ENCODE measurements around the gene PSMC2.

The PSMC2 gene

DNA sequence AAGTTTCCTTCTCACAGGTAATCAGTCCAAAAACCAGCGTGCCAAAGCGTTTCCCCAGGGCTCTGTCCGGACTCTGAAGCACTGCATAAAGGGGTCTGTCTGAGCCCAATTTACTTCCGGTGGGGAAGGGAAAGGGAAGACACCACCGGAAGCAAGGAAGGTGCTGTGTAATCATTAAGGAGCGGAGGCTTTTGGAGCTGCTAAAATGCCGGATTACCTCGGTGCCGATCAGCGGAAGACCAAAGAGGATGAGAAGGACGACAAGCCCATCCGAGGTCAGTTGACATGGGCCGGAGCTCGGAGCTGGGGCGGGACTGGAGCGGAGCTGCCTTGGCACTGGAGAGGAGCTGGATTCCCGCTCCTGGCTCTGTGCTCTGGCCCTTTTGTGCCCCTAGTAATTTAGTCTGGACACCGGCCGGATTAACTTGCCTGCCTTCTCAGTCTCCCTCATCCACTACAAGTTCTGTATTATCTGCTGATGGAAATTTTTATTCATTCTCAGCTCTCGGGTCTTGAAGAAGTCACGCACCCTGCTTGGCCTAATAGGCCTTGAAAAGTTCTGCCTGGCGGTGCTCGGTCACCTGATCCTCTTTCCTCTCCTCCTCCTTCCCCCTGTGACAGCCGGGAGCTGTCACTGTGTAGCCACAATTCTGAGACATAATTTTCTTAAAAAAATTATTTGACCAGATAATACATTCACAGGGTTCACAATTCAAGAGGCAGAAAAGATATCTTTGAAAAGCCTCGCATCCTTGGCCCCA, at the start of gene PSMC2:
PSMC2 (plus strand) TSS at position 137 of the 761 bp plus-strand sequence; CDS start at position 206, 69 bp downstream.
- DNase-seq = peak; percentile 81

DNA sequence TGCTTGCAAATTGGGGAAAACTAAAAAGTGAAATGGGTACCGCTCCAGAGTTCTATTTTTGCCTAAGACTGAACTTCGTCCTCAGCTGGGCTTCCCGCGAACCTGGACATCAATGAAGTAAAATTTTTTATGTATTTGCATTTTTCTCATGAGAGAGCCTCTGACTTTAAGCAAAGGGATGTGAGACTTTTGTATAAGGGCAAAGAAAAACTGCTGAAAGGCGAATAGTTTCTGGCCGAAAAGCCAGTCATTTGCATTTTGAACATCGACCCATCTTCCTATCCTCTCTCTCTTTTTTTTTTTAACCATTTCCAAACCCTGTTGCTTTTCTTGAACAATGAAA, 49.6 kb upstream of the PSMC2 start:
- DNase-seq = no peak

DNA sequence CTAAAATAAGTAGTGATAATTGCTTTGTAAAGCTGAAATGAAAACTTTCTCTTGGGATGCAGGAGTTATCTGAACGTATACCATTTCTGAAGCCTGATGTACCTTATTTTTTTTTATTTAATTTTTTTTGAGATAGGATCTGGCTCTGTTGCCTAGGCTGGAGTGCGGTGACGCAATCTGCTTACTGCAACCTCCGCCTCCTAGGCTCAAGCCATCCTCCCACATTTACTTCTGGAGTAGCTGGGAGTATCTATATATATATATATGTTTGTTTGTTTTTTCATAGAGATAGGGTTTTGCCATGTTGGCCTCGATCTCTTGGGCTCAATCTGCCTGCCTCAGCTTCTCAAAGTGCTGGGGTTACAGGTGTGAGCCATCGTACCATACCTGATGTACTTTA, 47.8 kb upstream of the PSMC2 start:
- no peak for DNase-seq

DNA sequence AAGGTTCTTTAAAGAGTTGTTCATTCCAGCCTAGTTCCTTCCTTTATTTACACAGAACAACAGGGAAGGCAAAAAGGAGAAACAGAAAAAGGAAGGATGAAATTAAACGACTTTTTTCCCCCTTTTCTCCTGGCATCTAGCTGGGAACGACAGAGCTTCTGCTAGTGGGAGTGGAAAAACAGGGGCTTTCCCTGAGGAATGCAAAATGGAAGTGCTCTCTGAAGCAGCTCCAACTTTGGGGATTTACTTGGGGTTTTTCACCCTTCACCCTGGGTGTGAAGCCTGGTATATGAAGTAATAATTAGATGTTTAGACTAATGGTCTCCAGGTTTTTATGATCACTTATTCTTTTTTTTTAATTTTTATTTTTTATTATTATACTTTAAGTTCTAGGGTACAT, 46.0 kb upstream of the PSMC2 start:
- DNase-seq = no peak

DNA sequence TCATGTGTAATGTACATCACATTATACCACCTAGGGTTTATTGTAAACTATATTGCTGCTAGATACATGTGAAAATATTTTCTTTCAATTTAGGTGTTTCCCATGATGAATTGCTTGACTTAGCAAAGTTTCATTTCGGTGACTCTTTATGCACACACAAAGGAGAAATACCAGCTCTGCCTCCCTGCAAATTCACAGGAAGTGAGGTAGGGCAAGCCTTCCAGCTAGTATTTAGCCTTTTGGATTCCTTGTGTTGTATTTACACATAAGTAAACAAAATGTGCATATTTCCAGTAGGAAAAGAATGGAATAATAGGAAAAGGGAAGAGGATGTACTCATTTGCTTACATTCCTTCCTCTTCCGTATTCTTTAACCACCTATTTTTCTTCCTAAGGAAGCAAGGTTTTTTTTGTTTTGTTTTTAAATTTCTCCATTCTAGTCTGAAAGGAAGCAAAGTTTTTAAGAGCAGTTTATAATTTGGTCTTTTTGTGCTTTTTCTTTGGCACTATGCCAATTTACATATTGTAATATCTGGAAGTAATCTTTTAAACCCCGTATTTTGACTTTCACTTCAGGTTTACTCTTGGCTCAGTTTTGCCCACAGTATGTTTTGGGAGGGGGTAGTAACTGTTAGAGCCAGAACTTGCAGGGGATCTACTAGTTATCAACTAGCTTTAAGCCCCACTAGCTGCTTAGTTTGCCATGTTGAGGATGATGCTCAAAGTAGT, 39.8 kb upstream of the PSMC2 start:
- no peak for DNase-seq

DNA sequence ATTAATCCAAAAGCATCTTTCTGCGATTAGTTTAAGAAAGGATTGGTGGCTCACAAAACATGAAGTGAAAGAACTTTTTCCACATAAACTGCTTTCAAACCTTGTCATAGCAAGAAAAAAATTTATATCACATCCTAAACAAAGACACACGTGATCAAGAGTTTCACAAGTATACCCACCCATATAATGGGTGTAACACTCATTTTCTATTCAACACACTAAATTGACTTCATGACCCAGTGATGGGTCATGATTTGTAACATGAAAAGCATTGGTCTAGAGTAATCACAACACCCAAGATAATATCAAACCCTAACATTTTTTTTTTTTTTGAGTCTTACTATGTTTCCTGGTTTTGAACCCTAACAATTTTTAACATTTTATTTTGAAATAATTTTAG, 32.6 kb upstream of the PSMC2 start:
- no peak for DNase-seq

DNA sequence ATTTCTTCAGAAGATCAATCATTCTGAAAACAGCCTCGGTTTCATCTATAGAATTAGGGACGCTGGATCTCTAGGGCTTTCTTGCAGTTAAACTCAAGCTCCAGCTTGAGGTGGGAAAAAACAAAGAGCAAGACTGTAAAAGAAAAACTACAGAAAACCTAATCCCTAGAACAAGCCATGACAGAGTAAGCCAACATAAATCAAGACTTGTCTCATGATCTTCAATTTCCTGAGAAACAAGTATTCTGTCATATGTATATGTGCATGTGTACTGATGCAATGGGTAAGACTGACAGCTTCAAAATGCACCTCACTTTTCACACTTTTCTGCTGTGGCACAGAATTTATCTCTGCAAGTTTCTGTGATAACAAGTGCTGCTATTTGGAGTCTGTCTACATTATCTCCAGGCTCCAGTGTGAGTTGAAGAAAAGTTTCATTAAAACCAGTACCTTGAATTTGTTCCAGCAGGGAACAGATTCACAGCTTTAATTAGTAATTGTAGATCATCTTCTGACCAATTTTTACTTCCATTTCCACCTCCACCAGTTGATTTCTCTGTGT, 31.0 kb upstream of the PSMC2 start:
- no peak for DNase-seq

DNA sequence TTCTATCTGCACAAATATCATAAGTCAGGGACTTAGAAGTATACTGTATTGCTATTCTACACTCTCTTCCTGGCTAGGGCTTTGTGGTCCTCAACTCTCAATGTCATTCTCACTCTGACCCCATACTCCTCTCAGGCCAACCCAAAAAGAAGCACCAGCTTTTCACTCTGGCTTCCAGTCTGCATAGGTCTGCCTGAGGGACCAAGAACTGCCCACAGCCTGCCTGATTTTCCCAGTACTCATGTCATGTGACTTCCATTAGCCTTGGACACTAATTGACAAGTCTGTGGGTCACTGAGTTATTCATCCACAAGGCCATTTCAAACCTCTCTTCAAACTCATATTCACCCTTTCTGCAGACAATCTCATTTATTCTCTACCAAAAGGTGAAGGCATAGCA, 30.4 kb upstream of the PSMC2 start:
- no peak for DNase-seq

DNA sequence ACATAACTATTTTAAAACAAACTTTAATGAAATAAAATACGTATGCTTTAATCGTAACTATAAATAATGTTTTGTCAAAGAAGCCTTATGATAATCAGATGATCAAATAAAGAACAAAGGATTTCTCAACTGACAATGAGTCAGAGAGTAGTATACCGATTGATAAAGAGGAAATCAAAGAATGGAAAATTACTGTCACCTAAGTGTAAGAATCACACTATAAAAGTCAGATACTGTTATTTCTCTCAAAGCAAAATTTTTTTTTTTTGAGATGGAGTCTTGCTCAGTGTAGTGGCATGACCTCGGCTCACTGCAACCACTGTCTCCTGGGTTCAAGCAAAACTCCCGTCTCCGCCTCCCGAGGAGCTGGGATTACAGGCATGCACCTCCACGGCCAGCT, 21.7 kb upstream of the PSMC2 start:
- no peak for DNase-seq

DNA sequence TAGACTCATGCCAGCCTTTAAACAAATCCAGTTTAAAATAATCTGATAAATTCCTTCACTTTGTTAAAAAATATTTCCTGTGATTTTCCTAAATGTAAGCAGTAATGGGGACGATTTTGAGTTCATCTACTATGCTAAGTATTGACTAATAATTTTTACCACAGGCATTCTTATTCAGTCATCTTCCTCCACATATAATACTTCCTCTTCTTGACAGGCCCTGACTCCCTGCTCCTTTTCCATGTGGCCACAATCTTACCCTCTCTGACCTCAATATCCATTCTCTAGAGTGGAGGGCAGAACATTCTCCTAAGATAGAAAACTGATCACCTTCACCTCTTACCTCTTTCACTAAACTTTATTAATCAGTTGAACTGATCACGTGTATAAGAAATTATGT, 10.7 kb upstream of the PSMC2 start:
- no peak for DNase-seq

DNA sequence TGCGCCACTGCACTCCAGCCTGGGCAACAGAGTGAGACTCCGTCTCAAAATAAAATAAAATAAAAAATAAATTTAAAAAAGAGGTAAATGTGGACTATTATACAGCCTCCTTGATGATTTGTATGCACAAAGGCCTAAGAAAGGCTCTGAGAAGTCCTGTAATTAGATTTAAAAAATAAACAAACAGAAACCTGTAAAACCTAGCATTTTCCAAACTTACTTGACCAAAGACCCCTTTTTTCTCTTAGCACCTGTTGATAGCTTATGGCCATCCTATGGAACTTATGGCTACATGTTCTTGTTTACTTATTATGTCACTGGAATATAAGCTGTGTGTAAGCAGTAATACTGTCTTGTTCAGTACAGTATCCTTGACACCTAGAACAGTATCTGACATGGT, 8.6 kb upstream of the PSMC2 start:
- no peak for DNase-seq

DNA sequence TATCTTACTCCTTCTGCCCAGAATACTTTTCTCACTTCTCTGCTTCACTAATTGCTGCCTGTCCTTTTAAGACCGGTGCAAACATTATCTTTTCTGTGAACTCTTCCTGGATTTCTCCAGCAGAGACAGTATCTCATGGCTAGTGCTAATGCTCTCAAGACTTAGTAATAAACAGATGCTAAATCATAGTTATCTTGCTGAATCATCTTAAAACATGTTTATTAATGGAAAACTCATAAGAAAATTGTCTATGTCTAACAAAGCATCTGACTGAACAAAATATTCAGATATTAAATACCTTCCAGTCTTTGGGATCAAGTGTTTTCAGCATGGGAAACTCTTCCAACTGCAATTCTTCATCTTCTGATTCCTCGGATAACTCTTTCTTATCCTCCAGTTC, 6.0 kb upstream of the PSMC2 start:
- no peak for DNase-seq

DNA sequence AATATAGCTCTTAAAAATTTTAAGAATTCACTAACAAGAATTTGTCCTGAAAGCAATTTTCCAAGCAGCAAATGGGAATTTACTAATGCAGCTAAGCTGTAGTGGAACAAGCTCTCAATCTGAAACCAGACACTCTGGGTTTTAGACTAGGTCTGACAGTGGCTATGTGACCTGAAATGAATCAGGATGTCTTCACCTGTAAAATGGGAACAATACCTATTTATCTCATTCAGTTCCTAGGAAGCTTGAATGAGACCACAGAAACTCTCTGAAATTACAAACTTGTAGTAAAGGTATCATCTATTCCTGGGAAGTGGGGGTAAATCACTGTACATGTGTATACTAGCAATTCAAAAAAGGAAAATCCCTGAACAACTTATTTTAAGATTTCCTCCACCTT, 4.1 kb upstream of the PSMC2 start:
- DNase-seq = no peak

DNA sequence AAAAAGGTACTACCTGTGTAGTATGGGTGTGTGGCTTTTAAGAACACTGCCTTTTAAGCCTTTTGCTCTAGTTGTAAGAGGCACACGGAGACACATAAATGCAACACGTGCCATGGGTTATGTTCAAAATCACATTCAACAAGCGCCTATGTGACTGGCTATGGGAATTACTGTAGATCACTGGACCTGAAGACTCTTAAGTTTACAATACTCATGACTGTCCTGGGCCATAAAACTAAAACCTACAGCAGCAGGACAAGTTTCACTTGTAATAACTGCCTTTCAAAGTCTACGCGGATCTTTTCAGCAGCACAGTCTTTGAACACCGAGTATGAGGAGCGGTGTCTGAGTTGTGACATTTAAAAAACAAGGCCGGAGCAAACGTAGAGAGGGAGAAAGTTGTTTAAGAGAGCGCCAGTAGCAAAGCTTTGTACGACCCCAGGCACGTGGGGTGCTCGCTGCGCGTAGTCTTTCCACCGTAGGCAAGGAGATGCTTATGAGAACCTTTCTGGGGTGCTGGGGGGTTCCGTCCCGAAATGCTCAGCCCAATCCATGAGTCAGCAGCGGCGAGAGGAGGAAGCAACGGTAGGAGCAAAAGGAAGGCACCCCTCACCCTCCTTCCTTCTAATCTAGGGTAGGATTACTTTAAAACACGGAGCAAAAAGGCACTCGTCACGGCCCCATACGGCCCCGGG, 3.5 kb upstream of the PSMC2 start:
- no peak for DNase-seq

DNA sequence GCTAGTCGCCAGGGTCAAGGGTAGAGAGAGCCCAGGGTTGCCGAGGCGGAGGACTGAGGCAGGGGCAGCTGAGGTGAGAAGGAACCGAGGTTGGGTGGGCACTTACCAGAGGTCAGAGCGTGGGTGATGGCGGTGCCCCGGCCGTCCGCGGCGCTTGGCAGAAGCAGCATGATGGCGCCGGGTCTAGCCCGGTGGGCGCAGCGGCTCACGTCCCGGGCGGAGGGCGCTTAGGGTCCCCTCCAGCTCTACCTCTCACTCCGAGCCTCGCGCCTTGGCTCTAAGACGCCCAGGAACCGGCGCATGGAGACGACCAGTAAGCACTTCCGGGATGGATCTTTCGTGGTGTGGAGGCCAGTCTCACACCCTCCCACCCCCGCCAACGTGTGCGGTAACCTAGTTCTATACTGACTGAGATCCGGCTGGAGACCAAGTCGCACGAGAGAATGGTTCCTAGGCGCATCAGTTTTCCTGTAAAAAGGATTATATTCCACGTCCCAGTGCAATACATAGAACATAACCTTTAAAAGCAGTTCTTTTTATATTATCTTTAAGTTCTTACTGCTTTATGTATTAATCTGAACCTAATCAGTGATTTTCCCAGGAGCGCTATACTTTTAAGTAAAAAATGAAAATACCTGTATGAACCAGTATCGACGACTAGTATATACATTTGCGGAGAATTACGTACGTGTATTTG, 2.8 kb upstream of the PSMC2 start, which contains the start of gene DNAJC2:
DNAJC2 (minus strand) TSS at position 315 of the 697 bp plus-strand sequence; CDS start at position 170, 145 bp downstream.
- peak; percentile 84 for DNase-seq

DNA sequence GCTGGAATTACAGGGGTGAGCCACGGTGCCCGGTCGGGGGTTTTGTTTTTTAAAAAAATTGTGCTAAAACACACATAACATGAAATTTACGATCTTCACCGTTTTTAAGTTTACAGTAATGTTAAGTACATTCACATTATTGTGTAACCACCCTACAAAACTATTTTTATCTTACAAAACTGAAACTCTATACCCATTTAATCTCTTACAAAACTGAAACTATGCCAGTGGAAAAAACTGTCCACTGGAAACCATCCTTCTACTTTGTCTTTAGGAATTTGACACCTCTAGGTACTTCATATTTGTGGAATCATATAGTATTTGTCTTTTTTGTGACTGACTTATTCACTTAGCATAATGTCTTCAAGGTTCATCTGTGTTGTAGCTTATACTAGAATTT, 1.0 kb upstream of the PSMC2 start:
- no peak for DNase-seq

DNA sequence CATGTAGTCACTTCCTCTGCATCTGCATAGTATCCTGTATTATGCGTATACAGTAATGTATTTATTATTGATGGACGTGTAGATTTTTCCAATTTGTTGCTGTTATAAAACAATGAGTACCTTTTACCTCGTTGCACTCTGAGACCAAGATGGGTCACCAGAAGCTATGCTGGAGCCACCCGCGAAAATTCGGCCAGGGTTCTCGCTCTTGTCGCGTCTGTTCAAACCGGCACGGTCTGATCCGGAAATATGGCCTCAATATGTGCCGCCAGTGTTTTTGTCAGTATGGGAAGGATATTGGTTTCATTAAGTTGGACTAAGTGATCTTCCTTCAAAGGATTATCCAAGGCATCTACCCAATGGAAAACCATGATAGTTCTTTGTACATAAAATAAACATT, 1.0 kb downstream of the PSMC2 start:
- DNase-seq = no peak

DNA sequence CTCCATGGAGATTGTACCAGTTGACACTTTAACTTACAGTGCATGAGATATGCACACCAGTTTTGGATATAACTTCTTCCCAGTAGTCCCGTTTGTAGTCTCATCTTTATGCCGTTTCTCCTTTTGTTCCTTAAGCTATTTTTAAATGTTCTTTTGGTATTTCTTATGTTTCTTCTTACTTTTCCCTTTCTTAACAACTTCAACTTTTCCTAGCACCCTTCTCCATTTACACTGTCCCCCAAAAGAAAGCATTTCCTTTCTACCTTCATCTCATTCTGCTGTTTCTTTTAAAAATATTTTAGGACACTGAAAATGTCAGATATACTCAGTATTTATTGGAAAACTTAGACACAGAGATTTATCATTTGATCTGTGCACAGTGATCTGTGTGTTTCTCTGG, 1.5 kb downstream of the PSMC2 start:
- DNase-seq = no peak

DNA sequence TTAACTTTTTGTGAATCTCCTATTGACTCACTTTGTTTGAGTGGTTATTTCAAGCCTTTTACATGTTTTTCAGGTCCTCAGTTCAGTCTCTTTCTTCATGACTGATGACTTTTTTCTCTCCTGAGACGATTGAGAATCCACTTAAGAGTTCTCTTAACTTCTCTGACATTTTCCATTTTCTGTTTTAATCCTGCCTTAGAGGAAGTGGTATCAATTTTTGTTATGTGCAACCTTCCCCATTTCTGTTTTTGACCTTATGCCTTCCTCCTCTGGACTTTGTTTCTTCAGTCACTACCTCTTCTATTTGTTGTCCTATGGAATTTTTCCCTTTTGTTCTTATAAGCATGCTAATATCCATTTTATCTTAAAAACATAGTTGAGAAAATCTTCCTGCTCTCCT, 2.4 kb downstream of the PSMC2 start:
- DNase-seq = no peak

DNA sequence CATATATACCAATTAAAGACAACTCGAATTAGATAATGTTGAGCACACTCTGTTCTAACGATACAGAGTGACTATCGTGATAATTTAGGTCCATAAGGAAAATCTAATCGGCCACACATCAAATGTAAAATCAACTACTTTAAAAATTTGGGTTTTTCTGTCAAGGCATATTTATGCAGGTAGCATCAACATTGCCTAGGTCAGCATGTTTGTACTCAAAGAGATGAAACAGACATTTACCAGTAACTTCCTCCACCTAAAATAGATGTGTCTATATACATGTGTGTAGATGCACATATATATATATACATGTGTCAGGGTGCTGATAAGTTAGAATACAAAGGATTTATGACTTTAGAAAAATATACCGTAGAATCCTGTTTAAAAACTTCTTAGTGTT, 22.0 kb downstream of the PSMC2 start:
- DNase-seq = no peak

DNA sequence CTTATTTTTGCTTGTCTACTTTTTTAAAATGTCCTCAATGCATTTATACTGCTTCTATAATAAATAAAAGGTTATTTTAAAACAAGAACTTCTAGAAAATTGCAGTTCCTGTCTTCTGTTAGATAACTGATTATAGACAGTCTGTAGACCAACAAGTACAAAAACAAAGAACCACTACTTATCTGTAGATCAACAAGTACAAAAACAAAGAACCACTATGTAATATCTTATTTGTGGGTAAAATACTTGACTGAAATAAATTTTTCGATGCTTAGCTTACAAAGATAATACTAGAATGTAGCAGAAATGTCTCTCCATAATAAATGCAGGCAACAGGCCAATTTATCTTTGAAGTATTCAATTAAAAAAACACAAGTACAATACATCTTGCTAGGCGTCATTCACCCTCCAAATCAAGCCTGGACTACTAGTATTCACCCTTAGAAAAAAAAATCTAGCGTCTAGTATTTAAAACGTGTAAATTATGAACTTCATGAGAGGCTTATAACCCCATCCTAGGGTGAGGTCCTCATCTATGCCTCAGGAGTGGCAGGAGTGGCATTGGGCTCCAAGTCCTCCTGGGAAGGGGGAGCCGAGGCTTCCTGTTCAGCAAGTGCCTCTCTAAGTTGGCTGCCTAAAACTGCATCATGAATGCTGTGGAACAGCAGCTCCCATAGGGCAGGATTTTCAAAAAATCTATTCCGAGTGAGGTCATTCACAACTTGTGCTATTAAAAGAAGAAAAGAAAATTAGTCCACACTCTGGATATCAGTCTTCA, 26.6 kb downstream of the PSMC2 start:
- no peak for DNase-seq

DNA sequence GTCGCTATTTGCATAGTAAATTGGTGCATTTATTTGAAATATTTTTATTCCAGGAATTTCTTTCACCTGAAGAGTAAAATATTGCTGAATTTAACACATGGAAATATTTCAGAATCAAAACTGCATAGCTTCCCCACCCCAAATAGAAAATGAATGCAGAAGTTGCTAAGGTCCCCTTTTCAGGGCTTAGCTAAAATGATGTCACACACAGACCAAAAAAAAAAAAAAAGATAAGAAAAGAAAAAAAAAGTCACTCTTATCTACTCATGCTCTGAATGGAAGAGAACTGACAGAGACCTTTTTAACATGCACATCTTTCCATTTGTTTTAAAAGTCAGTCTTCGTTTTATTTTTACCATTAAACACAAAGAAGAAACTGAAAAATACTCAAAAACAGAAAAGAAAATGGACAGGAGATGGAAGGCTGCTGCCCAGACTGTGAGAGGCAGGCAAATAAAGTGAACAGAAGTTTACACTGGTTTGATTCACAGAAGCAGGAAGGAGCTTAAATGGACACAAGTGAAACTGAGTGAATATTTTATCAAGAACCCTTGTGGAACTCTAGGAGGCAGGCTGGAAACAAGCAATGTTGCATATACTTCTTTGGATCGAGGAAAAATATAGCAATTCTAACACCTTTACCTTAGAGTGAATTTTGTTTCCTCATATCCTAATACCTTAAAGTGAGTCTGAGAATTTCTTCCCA, 32.0 kb downstream of the PSMC2 start:
- DNase-seq = no peak
